ENCODE data around the gene STUM.
A peak's percentile ranks its signal among the peaks of the same experiment; 100 is the strongest.

STUM gene

GRCh38 chr1:226634611-226635246, 86.2 kb downstream of the STUM start:
- Histone ChIP-seq H3K4me1 (ENCODE audit: insufficient read depth, poor library complexity, severe bottlenecking) (no peaks in the 10 kb centered on the region), H3K9me3 (ENCODE audit: severe bottlenecking) (no peaks in the 10 kb centered on the region), H3K36me3 (ENCODE audit: low read depth) (no peaks in the 10 kb centered on the region), H3K27me3 (ENCODE audit: insufficient read depth, poor library complexity, severe bottlenecking) (no peaks in the 10 kb centered on the region), H3K4me3 (ENCODE audit: severe bottlenecking) (no peak overlapping the region), H3K27ac (ENCODE audit: poor library complexity, severe bottlenecking) (no peak overlapping the region)
- no peak for ATAC-seq (ENCODE audit: low read depth)
- no peak for TF ChIP-seq CTCF (IDR thresholded peaks at IDR 0.05; ENCODE audit: poor library complexity, severe bottlenecking)
- no peak for DNase-seq (ENCODE audit: low spot score)

- no peaks in the 10 kb centered on the region for H3K4me1 ChIP-seq (ENCODE audit: insufficient read depth, poor library complexity, severe bottlenecking)
- no peak overlapping the region for H3K27ac ChIP-seq (ENCODE audit: poor library complexity, severe bottlenecking)
Observed at GRCh38 chr1:226635456-226635941, 86.9 kb downstream of the STUM start.

GRCh38 chr1:226636847-226637096, 88.2 kb downstream of the STUM start:
- TF ChIP-seq CTCF (IDR thresholded peaks at IDR 0.05; ENCODE audit: poor library complexity, severe bottlenecking) = no peak
- Histone ChIP-seq H3K27me3 (ENCODE audit: insufficient read depth, poor library complexity, severe bottlenecking) (no peaks in the 10 kb centered on the region), H3K4me1 (ENCODE audit: insufficient read depth, poor library complexity, severe bottlenecking) (no peaks in the 10 kb centered on the region), H3K9me3 (ENCODE audit: severe bottlenecking) (no peaks in the 10 kb centered on the region), H3K36me3 (ENCODE audit: low read depth) (no peaks in the 10 kb centered on the region), H3K4me3 (ENCODE audit: severe bottlenecking) (no peak overlapping the region), H3K27ac (ENCODE audit: poor library complexity, severe bottlenecking) (no peak overlapping the region)
- ATAC-seq (ENCODE audit: low read depth) (no peak), DNase-seq (ENCODE audit: low spot score) (no peak)

More at GRCh38 chr1:226635456-226635941, 86.9 kb downstream of the STUM start:
- no peaks in the 10 kb centered on the region for H3K36me3 ChIP-seq (ENCODE audit: low read depth)
- no peaks in the 10 kb centered on the region for H3K9me3 ChIP-seq (ENCODE audit: severe bottlenecking)
- ATAC-seq (ENCODE audit: low read depth) (peak; percentile 38; the same call in 1 of the 3 replicates), DNase-seq (ENCODE audit: low spot score) (no peak)
- H3K4me3 ChIP-seq (ENCODE audit: severe bottlenecking) = no peak overlapping the region
- TF ChIP-seq CTCF (IDR thresholded peaks at IDR 0.05; ENCODE audit: poor library complexity, severe bottlenecking) = no peak
- no peaks in the 10 kb centered on the region for H3K27me3 ChIP-seq (ENCODE audit: insufficient read depth, poor library complexity, severe bottlenecking)

GRCh38 chr1:226637147-226637935, 88.8 kb downstream of the STUM start:
- ATAC-seq (ENCODE audit: low read depth) (no peak), DNase-seq (ENCODE audit: low spot score) (no peak)
- H3K36me3 ChIP-seq (ENCODE audit: low read depth) = no peaks in the 10 kb centered on the region
- H3K4me3 ChIP-seq (ENCODE audit: severe bottlenecking) = no peak overlapping the region
- no peak overlapping the region for H3K27ac ChIP-seq (ENCODE audit: poor library complexity, severe bottlenecking)
- no peaks in the 10 kb centered on the region for H3K27me3 ChIP-seq (ENCODE audit: insufficient read depth, poor library complexity, severe bottlenecking)
- TF ChIP-seq CTCF (IDR thresholded peaks at IDR 0.05; ENCODE audit: poor library complexity, severe bottlenecking) = no peak
- H3K4me1 ChIP-seq (ENCODE audit: insufficient read depth, poor library complexity, severe bottlenecking) = no peaks in the 10 kb centered on the region
- no peaks in the 10 kb centered on the region for H3K9me3 ChIP-seq (ENCODE audit: severe bottlenecking)
